Esophagus (tissue), 2 donors: ENCODE data around the gene TMEM209. TPM values are rescaled to one million over a fixed set of nuclear protein-coding genes. Genes with fewer than 3 reads are reported as not detected.

Experiments used
- H3K27ac ChIP-seq, 2 donors: one replicate each; pipeline ENCODE4 v1.5.1; 2013; ENCODE audit warnings: low read depth in 2 of 2, mild to moderate bottlenecking in 2 of 2, inconsistent platforms in 1 of 2, low read length in 1 of 2, moderate library complexity in 1 of 2
- H3K27me3 ChIP-seq, 2 donors: one replicate each; pipeline ENCODE4 v1.6.1; 2013; ENCODE audit warnings: low read length in 2 of 2, control low read depth in 1 of 2, mild to moderate bottlenecking in 1 of 2; ENCODE audit not compliant: insufficient read depth in 2 of 2, control insufficient read depth in 1 of 2
- H3K36me3 ChIP-seq, 2 donors: one replicate each; pipeline ENCODE4 v1.6.1; 2013; ENCODE audit warnings: low read length in 1 of 2; ENCODE audit not compliant: control insufficient read depth in 2 of 2, insufficient read depth in 2 of 2
- H3K4me1 ChIP-seq, 2 donors: one replicate each; pipeline ENCODE4 v1.6.1; 2013; ENCODE audit warnings: low read length in 1 of 2; ENCODE audit not compliant: control insufficient read depth in 2 of 2, insufficient read depth in 2 of 2
- H3K4me3 ChIP-seq, 2 donors: one replicate each; pipeline ENCODE4 v1.5.1; 2013; ENCODE audit warnings: low read length in 2 of 2, mild to moderate bottlenecking in 2 of 2, low read depth in 1 of 2, moderate library complexity in 1 of 2
- H3K9me3 ChIP-seq, 2 donors: one replicate each; pipeline ENCODE4 v1.6.1; 2013; ENCODE audit warnings: mild to moderate bottlenecking in 2 of 2, low read depth in 1 of 2, low read length in 1 of 2, moderate library complexity in 1 of 2; ENCODE audit not compliant: control insufficient read depth in 2 of 2, insufficient read depth in 1 of 2
- WGBS, 2 donors: extraction: QIAGEN DNeasy Blood & Tissue Kit; methylation state at CpG; one replicate each; pipeline ENCODE4 v1.1.7; 2013; 5-methylcytosine and 5-hydroxymethylcytosine counted together
- polyA plus RNA-seq, 2 donors: library from polyadenylated mRNA; stranded (reverse); fragments of 200-250 nt; gene quantifications; one replicate each; pipeline ENCODE4 v1.2.3, GENCODE V29; 2013
- donor health status: healthy with polysubstance abuse.
- donor health status: Bipolar disorder and iron deficiency.

The TMEM209 gene
- polyA plus RNA-seq, 2 donors: 4.0 to 4.2 TPM

GRCh38 chr7:130154501-130155317, 50.5 kb downstream of the TMEM209 start:
- Histone ChIP-seq H3K27me3 (no peaks in the 10 kb centered on the region), H3K36me3 (no peaks in the 10 kb centered on the region), H3K4me1 (peaks cover 0 to 8% of the 10 kb centered on the region in 2 donors), H3K27ac (no peak overlapping the region), H3K4me3 (no peak overlapping the region), H3K9me3 (peaks cover 0 to 6% of the 10 kb centered on the region in 2 donors)
- WGBS, 2 donors: 61% methylated on average over 28 to 31 of the region's 31 CpGs

GRCh38 chr7:130154131-130154500, 51.1 kb downstream of the TMEM209 start:
- peaks cover 0 to 11% of the 10 kb centered on the region in 2 donors for H3K4me1 ChIP-seq
- no peaks in the 10 kb centered on the region for H3K36me3 ChIP-seq
- no peak overlapping the region for H3K27ac ChIP-seq
- 25 to 43% methylated on average over 6 of the region's 6 CpGs for WGBS, 2 donors
- H3K9me3 ChIP-seq: peaks cover 0 to 6% of the 10 kb centered on the region in 2 donors
- no peak overlapping the region for H3K4me3 ChIP-seq
- H3K27me3 ChIP-seq: no peaks in the 10 kb centered on the region

GRCh38 chr7:130153211-130153908, 51.8 kb downstream of the TMEM209 start:
- Histone ChIP-seq H3K27ac (no peak overlapping the region), H3K9me3 (peaks cover 0 to 6% of the 10 kb centered on the region in 2 donors), H3K4me1 (peaks cover 0 to 11% of the 10 kb centered on the region in 2 donors), H3K36me3 (no peaks in the 10 kb centered on the region), H3K27me3 (no peaks in the 10 kb centered on the region), H3K4me3 (no peak overlapping the region)
- WGBS, 2 donors: 75 to 80% methylated on average over 26 to 29 of the region's 29 CpGs

DNA sequence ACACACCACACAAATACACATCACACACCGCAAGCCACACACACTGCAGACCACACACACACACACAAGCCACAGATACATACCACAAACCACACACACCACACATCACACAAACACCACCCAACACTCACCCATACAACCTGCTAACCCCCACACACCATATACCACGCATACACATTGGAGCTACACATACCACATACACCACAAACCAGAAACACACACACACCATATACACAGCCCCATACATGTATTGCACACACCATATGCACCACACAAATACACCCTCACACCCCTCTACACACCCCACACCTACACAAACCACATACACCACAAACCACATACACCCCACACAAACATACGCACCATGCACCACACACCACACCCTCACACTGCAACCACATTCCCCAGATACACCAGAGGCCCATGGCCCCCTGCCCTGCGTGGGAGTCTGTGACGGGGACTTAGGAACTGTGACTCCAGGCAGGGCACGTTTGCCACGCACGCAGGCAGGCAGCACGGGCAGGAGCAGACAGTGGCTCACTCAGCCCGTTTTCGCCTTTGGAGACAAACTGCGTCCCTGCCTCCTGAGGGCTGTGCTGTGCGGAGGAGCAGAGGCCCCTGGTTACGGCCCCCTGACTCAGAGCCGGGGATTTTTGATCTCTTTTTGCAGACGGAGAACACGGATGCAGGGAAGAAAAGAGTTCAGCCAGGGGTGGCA, 52.6 kb downstream of the TMEM209 start:
- Histone ChIP-seq H3K27ac (no peak overlapping the region), H3K4me3 (no peak overlapping the region), H3K27me3 (no peaks in the 10 kb centered on the region), H3K9me3 (peaks cover 0 to 6% of the 10 kb centered on the region in 2 donors), H3K4me1 (peaks cover 0 to 11% of the 10 kb centered on the region in 2 donors), H3K36me3 (no peaks in the 10 kb centered on the region)
- WGBS, 2 donors: 73 to 78% methylated on average over 17 of the region's 17 CpGs

GRCh38 chr7:130151591-130152492, 53.4 kb downstream of the TMEM209 start:
- H3K36me3 ChIP-seq: no peaks in the 10 kb centered on the region
- 71 to 87% methylated on average over 5 of the region's 5 CpGs for WGBS, 2 donors
- H3K4me3 ChIP-seq: no peak overlapping the region
- peaks cover 0 to 6% of the 10 kb centered on the region in 2 donors for H3K9me3 ChIP-seq
- H3K27me3 ChIP-seq: no peaks in the 10 kb centered on the region
- peaks cover 0 to 11% of the 10 kb centered on the region in 2 donors for H3K4me1 ChIP-seq
- no peak overlapping the region for H3K27ac ChIP-seq

DNA sequence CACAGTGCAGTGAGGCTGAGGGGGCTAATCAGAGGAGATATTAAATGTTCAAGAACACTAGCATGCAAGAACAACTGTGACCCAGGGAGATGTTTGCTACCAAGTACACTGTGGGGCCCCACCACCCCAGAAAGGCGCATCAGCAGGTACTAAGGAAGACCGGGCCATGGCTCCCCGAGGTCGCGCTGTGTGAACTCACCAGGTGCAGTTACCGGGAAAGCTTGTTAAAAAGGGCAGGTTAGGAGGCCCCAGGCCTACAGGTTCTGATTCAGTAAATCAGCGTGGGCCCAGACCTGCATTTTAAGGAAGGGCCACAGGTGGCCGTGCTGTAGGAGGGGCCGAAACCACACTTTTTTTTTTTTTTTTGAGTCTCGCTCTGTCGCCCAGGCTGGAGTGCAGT, 54.6 kb downstream of the TMEM209 start:
- WGBS, 2 donors: 79 to 93% methylated on average over 11 of the region's 11 CpGs
- Histone ChIP-seq H3K27me3 (no peaks in the 10 kb centered on the region), H3K4me1 (peaks cover 0 to 11% of the 10 kb centered on the region in 2 donors), H3K36me3 (no peaks in the 10 kb centered on the region), H3K27ac (no peak overlapping the region), H3K9me3 (peaks cover 0 to 2% of the 10 kb centered on the region in 2 donors), H3K4me3 (no peak overlapping the region)

GRCh38 chr7:130149281-130150139, 55.7 kb downstream of the TMEM209 start:
- no peak overlapping the region for H3K27ac ChIP-seq
- no peaks in the 10 kb centered on the region for H3K27me3 ChIP-seq
- H3K4me3 ChIP-seq: no peak overlapping the region
- no peaks in the 10 kb centered on the region for H3K36me3 ChIP-seq
- 56 to 67% methylated on average over 20 of the region's 20 CpGs for WGBS, 2 donors
- peaks cover 0 to 2% of the 10 kb centered on the region in 2 donors for H3K9me3 ChIP-seq
- peaks cover 0 to 9% of the 10 kb centered on the region in 2 donors for H3K4me1 ChIP-seq

- Histone ChIP-seq H3K27ac (no peak overlapping the region), H3K36me3 (no peaks in the 10 kb centered on the region), H3K27me3 (no peaks in the 10 kb centered on the region), H3K4me3 (no peak overlapping the region), H3K9me3 (peaks cover 0 to 2% of the 10 kb centered on the region in 2 donors), H3K4me1 (peaks cover 0 to 8% of the 10 kb centered on the region in 2 donors)
- WGBS, 2 donors: 67 to 76% methylated on average over 9 of the region's 9 CpGs
Observed at GRCh38 chr7:130148561-130148960, 56.6 kb downstream of the TMEM209 start.
